Metanephros (tissue), 2 donors: ENCODE data around the gene GOLGA6L6. TPM values are rescaled to one million over a fixed set of nuclear protein-coding genes. Genes with fewer than 3 reads are reported as not detected.

Source experiments
- small RNA-seq: library from RNA; depleted of rRNA; stranded (forward); fragments of <200 nt; gene quantifications from one replicate; pipeline ENCODE3, GENCODE V24; 2014; ENCODE audit warnings: low replicate concordance
- total RNA-seq: library from RNA; depleted of rRNA; stranded (reverse); fragments of >200 nt; gene quantifications from one replicate; pipeline ENCODE4 v1.2.3, GENCODE V29; 2014

The GOLGA6L6 gene, protein sequence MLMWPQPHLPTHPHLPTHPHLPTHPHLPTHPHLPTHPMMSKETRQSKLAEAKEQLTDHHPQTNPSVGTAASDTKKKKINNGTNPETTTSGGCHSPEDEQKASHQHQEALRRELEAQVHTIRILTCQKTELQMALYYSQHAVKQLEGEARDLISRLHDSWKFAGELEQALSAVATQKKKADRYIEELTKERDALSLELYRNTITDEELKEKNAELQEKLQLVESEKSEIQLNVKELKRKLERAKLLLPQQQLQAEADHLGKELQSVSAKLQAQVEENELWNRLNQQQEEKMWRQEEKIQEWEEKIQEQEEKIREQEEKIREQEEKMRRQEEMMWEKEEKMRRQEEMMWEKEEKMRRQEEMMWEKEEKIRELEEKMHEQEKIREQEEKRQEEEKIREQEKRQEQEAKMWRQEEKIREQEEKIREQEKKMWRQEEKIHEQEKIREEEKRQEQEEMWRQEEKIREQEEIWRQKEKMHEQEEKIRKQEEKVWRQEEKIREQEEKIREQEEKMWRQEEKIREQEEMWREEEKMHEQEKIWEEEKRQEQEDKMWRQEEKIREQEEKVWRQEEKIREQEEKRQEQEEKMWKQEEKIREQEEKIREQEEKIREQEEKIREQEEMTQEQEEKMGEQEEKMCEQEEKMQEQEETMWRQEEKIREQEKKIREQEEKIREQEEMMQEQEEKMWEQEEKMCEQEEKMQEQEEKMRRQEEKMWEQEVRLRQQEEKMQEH
- total RNA-seq = not detected

DNA sequence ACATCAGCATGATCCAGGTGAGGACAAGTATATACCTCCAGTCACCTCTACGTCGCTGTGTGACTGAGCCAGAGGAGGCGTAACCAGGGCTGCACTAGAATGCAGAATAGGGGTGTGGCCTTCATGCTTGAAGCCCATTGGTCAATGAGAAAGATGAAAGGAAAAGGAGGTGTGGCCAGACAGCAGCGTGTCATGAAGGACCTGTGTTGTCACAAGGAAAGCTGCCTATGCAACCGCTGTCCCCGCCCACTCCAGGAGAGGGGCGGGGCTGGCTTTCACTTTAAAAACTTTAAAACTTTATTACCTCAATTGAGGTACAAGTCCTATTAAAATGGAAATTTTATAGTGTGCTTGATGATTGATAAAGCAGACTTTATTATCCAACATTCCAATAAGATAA lies at the start of gene GOLGA6L6:
GOLGA6L6 (minus strand) TSS at position 101 of the 400 bp plus-strand sequence; CDS start at position 10, 91 bp downstream.

Small RNAs within 50 kb of the gene (small RNA-seq; reads per million reads assigned to genes)
- not detected for gene RN7SL759P
